NK-92 treated with Interleukin-12 subunit alpha and Interleukin-12 subunit beta, amount 100 ng/mL, for 24 hours (cell line): ENCODE results near the gene SND1.

ENCODE experiments used
- DNase-seq: peaks from one replicate; lab custom pipeline; 2025; lab: John Stamatoyannopoulos, UW

SND1 gene

DNA sequence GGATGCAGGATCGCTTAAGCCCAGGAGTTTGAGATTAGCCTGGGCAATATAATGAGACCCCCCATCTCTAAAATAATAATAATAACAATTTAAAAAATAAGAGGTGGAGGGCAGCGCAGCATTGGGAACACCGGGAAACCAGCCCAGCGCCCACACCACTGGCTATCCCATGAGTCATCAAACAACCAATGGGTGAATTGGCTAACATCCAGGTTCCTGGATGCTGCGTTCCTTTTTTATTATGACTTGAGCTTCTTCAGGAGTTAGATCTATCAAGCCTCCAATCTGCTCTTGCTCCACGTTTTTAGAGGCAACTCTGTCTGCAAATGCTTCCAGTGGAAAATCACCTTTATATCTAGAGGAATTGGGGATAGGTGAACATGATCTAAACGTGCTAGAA lies 389.2 kb downstream of the SND1 start:
- DNase-seq = no peak

DNA sequence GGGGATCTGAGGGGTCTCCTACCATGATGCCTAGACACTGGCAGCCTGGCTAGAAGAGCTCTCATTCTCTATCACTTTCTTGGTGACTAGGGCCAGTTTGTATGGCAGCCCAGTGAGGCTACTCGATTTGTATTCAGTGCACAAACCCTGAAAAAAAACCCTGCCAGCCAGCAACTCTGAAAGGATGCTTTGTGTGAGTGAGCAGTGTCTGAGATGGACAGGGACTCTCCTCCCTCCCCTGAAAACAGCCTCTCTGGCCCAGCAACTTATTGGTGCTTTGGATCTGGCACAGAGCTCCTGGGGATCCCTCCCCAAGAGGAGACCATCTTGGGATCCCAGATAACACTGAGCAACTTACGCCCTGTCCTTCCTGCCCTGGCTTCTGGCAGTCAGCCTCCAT lies 390.0 kb downstream of the SND1 start:
- DNase-seq = no peak

DNA sequence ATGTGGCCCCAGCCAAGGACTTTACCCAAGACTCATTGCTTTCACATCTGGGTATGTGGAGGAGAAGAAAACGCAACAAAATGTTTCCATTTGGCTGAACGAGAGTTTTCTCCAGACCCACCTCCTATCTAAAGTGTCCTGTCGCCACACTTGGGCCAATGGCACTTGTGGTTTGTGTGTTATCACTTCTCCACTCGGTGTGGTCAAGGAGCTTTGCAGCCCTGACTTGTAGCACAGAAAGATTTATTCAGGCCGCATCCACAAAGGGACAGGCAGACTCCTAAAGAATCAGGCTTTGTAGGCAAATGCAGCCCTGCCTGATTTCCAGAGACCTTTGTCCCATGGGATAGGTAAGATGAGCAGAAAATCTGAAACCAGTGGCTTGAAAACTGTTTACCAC lies 392.1 kb downstream of the SND1 start:
- DNase-seq = no peak

DNA sequence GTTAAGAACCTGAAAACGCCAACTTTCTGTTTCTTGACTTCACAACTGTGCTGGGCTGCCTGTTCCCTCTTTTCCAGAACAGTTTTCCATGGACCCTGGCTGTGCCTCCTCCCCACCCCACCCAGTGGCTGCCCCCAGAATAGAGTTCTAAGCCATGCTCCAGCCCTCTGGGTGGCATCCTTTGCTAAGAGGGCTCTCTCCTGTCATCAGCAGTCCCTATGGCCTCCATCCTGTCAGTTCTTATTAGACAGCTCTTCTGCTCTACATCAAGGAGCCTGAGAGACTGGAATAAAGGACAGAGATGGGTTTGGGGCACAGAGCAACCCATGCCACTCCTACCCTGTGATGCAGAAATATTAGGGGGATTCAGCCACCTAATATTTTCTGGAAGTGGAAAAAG lies 393.2 kb downstream of the SND1 start:
- DNase-seq = no peak

DNA sequence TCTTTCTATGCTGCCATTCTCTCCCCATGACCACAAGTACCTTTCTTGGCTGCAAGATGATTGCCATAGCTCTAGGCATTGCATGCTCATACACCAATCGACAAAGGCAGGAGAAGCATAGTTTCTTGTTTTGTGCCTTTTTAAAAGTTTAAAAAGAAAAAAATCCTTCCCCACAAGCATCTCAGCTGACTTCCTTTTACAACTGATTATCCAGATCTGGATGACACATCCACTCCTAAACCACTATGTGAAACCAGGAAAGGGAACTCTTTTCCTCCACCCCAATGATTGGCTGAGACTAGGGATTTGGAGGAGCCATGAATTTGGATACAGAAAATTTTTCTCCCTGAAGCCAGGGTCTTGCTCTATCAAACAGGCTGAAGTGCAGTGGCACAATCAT lies 393.8 kb downstream of the SND1 start:
- DNase-seq = no peak

DNA sequence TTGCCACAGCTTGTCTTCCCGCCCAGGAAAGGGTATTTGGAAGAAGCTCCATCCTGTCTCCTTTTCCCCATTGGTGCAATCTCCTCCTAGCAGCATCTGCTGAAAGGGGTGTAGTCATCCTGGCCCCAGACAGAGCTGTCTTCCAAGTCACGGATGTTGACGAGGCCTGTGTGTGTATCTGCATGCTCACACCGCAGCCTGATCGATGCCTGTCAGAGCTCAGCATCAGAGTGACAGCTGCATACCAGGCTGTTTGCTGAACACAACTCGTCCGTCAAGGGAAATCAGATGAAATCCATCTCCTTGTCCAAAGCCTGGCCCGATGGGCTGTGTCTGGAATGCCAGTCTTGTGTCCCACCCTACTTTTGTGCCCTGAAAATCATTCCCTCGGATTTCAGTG lies 400.4 kb downstream of the SND1 start:
- DNase-seq = no peak

DNA sequence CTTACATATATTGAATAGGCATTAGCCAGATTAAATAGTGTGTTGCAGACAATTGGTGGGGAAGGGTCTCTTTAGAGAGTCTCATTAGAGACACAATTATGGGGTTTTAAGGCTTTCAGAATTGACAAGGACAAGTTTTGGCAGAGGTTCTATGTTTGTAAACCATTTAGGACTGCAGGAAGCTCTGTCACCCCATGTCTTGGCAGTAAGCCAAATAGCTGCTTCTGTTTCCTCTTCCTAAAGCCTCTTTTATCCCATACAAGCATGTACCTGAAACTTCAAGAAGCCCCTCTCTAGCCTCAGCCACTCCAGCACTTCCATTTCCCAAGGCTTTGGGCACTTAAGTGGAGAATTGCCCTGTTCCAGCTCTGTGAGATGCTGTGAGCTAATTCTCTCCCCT lies 401.0 kb downstream of the SND1 start:
- no peak for DNase-seq

DNA sequence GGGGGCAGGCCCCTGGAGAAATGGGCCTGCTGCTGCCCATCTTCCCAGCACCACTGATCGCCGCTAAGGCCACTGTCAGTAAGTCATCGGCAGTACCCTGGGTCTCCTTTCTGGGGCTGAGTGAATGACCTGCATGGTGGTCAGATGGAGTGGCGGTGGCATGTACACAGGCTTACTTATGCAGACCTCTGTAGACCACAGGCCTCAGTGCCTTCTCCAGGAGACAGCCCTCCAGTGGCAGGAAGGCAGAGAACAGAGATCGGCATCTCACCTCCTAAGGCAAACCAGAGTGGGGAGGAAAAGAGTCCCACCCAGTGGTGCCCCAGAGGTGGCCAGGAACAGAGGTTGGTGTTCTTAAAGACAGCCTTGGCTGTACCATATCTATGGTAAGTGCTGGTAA lies 402.0 kb downstream of the SND1 start:
- DNase-seq = no peak

DNA sequence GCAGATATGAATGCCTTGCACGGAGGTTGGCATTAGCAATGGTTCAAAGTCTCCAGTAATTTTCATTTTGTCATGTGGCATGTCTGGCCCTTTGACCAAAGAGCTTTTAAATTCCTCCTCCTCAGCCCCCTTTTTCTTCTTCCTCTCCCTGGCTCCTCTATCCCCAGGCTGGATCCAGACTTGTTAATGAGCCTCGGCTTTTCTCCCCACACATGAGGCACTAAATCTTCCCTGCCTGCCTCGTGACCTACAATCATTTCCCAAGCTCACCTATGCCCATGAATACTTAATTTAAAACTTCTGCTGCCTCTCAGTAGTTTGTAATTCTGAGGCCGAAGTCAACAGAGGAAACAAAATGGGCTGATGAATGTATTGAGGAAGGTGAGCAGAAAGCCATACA lies 402.5 kb downstream of the SND1 start:
- DNase-seq = no peak

DNA sequence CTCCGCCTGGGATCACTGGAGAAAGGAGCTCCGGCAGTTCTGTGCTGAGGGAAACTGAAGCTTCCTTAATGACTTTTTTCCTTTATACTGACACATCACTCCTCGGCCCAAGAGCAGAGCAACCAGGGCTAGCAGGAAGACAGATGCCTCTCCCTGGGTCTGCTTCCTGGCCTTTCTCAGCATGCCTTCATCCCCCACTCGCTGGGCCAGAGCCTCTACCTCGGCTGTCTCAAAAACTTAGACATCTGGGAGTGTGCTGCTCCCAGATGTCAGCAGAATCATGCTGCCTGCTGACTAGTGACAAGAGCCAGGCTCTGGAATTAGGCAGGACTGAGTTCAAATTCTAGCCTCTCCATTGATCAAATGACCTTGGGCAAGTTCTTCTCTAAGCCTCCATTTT lies 403.6 kb downstream of the SND1 start:
- DNase-seq = no peak

DNA sequence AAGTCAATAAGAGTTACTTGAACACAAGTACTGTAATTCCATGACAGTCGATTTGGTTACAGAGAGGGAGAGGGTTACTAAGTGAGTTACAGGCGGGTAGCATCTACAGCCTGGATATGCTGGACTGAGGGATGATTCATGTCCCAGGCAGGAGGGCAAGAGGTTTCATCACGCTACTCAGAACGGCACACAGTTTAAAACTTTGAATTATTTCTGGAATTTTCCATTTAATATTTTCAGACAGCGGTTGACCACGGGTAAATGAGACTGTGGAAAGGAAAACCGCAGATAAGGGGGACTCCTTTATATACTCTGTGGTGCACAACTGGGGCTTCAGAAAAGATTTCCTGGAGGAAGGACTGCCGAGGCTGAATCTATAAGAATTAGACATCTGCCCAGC lies 404.9 kb downstream of the SND1 start:
- no peak for DNase-seq

DNA sequence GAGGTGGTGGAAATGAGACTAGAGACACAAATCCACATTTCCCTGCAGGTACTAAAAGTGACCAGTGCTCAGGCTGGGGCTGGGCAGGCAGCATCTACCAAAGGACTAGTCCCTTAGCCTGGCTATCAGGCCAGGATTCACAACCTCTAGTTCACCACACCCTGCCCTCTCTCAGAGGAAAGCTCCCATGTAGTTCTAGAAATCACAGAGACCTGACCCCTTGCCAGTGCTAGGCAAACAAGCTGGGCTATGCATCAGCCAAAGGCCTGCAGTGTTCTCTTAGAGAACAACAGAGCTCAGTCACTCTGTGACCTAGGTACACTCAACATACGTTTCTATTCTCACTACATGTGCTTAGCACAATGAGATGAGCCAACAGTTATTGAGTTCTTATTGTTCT lies 405.9 kb downstream of the SND1 start:
- DNase-seq = no peak

DNA sequence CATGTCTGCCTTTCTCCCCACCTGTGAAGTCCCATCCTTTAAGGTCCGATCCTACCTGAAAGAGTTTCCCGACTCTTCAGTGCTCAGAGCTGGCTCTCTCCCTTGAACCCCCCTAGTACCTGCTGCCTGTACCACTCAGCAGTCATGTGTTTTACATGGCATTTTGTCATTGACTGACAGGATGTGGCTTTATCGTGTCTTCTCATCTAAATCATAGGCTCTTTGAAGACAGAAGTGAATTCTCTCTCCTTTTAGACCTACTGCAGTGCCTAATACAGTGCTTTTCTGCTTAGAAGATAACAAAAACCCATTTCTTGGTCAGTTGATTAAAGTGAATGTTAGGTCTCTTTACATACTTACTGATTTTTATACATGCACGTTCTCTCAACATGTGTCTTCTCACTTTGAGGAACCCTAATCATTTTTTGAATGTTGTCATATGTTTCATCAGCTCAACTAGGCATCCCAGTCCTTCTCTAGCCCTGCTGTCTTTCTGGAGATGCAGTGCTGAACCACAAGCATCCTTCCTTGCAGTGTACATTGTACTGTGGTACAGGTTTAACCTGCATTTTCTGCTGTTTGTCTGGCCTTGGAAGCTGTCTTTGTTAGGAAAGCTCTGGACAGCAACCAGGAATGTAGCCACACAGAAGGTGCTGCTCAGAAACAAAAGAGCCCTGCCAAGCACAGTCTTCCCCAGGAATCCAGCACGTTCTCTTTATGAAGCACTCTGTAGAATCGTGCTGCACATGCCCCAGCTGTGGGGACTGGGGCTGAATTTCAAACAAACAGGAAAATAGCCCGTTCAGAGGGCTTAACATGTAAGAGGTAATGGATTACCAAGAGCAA lies 407.4 kb downstream of the SND1 start:
- no peak for DNase-seq

DNA sequence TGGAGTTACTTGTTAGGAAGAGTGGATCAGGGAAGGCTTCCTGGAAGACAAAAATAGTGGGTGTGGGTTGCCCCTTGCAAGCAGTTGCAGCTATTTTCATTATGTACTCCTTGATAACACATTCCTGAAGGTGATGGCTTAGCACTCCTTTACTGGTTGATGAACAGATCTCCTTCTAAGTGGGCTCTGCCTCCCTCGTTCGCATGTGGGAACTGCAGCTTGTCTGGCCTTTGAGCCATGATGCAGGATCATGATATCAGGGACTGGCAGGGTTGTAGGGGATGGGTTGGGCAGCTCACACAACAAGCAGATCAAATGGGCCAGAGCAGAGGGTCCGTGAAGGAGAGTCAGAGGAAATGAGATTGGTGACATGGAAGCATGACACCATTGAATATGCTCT lies 408.0 kb downstream of the SND1 start:
- DNase-seq = no peak

DNA sequence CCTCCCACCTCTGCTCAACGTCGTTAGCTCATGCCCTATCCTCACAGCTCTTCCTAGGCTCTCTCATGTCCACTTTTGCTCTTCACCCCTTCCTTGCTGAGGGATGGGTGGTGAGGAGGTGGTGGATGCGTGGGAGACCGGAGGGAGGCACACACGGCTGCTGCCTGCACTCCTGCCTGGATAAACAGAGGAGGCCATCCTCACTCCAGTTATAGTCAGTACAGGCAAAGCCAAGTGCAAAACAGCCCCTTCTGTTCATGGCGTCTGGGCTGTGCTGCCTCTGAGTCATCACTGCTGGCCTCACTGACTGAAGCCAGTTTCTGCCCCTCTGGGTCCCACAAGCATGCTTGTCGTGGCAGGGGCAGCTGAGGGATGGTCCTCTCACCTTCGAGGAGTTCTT lies 411.1 kb downstream of the SND1 start:
- no peak for DNase-seq

DNA sequence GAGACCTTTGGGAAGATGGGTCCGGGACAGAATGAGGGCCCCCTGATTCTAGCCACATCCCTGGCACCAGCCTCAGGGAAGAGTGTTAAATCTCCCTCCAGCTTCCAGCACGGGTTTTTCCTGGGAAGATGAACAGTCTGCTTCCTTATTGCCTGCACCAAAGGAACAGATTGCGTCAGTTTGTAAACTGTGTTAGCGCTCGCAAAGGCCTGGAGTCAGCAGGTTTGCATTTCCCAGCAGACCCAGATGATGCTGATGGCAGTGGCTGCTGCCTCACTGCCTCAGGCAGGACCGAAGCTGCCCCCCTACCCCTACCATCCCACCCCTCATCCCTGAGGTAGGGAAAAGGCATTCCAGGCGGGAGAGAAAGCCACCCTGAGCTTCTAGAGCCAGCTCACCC lies 413.9 kb downstream of the SND1 start:
- no peak for DNase-seq

DNA sequence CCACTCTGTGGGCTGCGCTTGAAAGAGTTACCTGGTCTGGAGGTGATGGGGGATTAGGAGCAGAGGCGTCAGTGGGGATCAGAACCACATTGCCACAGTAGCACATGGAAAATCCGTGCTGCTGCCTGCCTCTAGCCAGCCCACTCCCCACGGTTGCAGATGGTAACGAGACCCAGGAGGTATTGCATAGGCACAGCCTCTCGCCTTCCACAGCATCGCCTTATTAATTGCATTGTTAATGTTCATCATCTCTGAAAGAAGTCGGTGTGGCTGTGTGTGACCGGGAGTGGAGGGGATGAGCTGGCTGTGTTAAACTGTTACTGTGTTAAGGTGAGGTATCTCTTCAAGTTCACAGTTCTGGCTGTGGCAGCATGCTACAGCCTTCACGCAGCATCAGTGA lies 414.4 kb downstream of the SND1 start:
- DNase-seq = no peak

DNA sequence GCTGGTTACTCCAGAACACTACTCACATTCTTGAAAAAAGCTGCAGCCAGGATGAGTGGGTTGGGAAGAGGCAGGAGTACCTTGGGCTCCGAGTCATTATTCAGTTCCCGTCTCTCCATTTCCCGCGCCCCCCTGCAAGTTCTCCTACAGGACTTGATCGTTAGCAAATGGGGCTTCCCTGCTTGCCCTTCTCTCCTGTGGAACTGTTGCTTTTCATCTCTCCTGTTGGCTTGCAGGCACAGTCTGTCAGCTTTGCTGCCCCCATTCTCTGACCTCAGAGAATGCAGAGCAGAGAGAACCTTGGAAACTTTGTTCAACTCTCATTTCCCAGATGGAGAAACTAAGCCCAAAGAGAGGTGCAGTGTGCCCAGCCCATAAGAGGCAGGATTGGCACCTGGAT lies 414.9 kb downstream of the SND1 start:
- DNase-seq = no peak

DNA sequence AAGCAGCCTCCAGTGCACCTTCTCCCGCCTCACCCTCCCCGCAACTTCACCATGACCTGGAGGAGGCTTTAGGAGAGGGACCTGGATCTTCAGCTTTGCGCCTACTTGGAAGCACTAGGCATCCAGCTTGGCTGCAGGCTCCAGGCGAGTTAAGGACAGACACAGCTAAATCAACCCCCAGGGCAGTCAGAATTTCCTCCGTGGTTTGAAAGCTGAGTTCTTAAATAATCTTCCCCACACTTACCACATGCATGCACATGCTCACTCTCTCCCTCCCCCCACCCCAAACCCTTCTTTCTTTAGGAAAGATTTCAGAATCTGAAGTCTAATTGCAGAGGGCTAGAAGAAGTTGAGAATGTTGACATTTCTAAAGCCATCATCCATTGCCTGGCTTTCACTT lies 416.0 kb downstream of the SND1 start:
- DNase-seq = no peak

DNA sequence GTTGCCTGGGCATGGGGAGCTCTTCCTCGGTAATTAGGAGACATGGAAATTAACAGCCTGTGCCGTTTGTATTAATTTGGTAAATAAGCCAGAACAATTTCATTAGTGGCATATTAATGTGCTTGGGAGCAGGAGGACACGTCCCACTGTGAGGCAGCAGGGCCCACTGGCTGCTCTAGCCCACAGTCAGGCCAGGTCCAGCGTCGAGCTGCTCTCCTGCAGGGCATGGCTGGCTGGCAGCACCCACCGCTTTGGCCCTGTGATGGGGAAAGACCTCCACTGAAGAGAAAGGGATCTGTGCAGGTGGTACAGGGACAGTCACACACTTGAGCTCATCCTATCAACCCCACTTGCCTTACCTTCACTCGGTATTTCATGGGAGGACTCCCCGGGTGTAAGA lies 416.8 kb downstream of the SND1 start:
- no peak for DNase-seq

DNA sequence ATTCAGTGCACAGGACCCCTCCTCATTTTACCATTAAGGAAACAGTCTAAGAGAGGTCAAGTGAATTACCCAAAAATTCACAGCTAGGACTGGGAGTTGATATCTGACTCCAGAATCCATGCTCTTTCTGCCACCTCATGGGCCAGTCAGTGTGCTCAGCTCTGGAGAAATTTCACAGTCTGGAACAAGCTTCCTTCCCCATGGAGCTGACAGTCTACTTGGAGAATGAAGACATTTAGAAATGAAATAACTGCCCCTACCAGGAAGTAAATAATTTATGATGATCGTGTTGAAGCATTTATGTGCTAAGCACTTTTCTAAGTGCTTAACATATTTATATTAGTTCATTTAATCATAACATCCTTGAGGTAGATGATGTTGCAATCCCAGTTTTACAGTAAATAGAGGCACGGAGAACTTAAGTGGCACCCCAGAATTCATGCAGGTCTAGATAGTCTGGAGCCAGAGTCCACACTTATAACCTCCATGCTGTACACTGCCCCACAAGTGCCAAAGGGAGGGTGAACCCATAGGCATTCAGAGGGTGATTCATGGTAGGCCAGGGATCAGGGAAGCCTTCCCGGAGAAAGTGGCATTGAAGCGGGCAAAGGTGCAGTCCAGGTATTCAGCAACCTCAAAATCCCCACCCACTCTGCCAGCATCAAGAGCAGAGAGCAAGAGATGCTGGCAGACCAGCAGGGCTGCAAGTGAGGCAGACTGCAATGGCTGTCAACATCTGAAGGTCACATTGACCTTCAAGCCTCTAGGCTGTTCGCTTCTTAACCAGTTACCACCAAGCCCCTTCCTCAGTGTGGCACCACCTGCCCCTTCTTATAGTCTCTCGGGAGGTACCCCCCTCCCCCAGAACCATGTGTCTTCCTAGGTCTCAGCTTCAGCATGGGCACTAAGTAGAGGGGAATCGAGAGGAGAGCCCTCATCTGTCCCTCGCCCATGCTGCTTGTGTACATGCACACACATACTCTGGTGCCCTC lies 417.7 kb downstream of the SND1 start:
- no peak for DNase-seq

DNA sequence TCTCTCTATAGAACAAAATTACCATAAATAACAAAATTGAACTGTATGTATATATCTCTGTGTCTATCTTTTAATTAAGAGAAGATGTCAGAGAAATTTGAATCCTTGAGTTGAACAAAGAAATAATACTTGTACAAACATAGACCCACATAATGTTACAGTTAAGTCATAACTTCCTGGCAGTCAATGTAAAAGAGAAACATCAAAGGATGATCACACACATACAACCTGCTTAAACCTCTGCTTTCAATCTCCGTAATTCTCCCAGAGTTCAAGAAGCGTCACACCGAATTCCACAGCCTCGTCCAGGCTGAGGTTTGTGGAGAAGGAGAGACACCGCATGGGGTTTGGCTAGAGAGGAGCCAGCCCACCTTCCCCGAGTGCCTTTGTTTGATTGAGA lies 419.4 kb downstream of the SND1 start:
- no peak for DNase-seq

DNA sequence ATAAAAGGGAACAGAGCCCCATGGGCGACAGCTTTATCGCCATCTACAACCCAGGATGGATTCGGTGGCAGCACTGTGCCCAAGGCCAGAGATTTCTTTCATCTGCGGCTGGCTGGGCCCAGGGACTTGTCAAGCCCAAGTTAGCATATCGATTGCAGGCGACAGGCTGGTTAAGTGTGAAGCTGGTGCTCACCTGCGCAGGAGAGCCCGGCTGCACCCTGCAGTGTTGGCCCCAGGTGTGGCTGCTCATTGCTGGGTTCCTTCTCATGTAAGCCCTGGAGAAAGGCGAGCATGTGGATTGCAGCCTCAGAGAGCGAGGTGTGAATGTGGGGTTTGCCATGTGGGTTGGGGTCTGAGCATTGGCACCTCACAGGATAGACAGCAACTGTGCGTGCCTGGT lies 419.8 kb downstream of the SND1 start:
- no peak for DNase-seq
